ENCODE measurements around the gene PIGW.

Gene PIGW

DNA sequence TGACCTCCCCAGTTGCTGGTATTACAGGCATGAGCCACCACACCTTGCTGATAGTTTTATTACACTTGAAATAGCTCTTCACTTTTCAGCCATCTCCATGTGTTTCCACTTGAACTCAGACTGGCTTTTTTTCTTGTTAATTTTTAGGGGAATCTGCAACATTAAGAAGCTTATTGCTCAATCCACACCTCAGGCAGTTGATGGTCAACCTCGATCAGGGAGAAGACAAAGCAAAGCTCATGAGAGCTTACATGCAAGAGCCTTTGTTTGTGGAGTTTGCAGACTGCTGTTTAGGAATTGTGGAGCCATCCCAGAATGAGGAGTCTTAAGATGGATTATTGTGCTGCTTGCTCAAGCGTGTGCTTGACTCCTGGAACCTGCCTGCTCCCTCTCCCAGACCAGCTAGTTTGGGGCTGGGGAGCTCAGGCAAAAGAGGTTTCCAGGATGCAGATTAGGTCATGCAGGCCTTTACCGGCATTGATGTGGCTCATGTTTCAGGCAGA, 39.7 kb upstream of the PIGW start:
- TF ChIP-seq, protein P1, sequence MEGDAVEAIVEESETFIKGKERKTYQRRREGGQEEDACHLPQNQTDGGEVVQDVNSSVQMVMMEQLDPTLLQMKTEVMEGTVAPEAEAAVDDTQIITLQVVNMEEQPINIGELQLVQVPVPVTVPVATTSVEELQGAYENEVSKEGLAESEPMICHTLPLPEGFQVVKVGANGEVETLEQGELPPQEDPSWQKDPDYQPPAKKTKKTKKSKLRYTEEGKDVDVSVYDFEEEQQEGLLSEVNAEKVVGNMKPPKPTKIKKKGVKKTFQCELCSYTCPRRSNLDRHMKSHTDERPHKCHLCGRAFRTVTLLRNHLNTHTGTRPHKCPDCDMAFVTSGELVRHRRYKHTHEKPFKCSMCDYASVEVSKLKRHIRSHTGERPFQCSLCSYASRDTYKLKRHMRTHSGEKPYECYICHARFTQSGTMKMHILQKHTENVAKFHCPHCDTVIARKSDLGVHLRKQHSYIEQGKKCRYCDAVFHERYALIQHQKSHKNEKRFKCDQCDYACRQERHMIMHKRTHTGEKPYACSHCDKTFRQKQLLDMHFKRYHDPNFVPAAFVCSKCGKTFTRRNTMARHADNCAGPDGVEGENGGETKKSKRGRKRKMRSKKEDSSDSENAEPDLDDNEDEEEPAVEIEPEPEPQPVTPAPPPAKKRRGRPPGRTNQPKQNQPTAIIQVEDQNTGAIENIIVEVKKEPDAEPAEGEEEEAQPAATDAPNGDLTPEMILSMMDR (IDR thresholded peaks at IDR 0.05), result no peak

DNA sequence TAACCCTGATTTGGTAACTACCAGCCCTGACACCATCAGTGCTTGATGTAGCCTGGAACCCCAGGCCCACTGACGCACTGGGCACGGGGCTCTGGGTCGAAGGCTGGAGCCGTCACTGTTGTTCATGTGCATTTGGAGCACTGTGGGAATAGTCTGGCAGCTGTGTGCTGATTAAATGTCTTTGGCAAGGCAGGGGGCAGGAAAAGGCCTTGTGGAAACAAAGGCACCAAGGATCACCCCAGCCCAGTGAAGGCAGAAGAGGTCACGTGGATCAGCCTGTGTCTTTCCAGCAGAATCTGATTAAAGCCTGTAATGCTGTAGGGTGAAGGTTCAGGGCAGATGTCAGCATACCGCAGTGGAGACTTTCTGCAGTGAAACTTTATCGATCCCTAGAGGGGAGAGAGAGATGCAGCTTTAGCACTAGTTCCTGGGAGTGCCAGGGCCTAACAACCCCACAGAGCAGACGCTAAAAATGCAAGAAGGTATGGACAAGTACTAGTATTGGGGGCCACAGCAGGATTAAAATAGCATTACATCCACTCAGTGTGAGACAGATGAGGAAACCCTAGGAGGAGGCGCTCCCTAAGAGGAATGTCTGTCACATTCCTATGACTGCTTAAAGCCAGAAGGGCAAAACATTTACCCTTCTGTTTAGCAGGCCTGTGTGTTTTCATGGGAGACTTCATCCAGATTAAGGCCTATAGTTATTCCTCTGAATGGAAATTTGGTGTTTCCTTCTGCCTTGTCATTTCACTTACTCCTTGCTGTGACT, 38.6 kb upstream of the PIGW start:
- TF ChIP-seq, protein P1 (IDR thresholded peaks at IDR 0.05), result no peak

GRCh38 chr17:36498155-36498554, 36.6 kb upstream of the PIGW start:
- TF ChIP-seq, protein P1 (IDR thresholded peaks at IDR 0.05), result no peak

DNA sequence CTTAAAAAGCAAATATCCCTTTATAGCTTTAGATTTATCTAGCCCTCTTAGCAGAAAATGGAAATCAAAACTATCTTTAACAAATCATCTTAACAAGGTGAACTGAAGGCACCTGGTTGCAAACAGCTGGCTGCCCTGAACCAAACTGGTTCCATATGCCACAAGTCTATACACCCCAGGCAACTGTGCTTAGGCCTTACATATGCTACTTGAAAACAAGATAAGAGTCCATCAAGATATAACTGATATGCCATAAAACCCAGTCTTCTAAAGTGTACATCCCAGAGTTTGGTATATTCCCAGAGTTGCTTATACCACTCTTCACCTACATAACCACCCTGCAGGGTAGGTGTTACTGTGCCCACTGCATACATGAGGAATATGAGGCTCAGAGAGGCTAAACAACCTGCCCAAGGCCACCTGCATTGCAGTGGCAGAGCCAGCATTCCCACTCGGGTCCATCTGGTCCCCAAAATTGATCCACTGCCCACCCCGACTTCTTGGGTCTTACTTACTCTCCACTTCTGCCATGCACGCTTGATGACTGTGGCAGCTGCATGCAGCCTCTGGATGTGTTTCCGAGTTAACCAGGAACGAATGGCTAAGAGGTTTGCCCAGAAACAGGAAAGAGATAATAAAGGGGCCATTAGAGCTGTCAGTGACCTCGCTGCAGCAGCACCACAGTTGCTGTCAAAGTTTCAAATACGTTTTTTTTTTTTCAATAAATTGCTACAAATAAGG, 36.1 kb upstream of the PIGW start:
- TF ChIP-seq, protein P1 (IDR thresholded peaks at IDR 0.05), result no peak

DNA sequence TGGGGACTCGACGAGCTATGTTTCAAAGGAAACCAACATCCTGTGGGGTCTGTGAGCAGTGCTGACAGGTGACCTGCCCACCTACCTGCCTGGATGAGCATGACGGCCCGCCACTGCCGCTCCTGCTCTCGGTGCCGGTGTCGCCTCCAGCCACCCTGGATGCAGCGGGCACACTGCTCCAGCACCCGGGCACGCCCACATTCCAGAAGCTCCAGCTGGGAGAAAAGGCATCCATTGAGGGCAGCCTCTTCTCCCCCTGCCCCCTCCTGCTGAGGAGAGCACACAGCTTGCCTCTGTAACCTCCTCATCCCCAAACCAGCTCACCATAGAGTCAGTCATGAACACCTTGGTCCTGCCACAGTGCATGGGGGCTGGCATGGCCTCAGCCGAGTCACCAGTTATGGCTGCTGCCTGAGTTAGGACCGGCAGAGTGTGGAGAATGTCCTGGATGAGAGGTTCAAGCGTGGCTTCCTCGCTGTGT, 34.0 kb upstream of the PIGW start:
- TF ChIP-seq, protein P1 (IDR thresholded peaks at IDR 0.05), result no peak

GRCh38 chr17:36501351-36501750, 33.4 kb upstream of the PIGW start:
- TF ChIP-seq, protein P1 (IDR thresholded peaks at IDR 0.05), result no peak

- TF ChIP-seq, protein P1 (IDR thresholded peaks at IDR 0.05), result no peak
Measured at GRCh38 chr17:36501963-36502362, 32.8 kb upstream of the PIGW start.

Data from LNCAP (cell line).